Measurements from ENCODE around the gene CDC6.

The CDC6 gene

GRCh38 chr17:40347319-40348135, 59.8 kb downstream of the CDC6 start:
- in situ Hi-C loops (cut with MboI; ENCODE audit: low sequenced_read_pairs, unreplicated experiment): no loop called here
- no peak for DNase-seq (ENCODE audit: low spot score)
- no peak for TF ChIP-seq CTCF (IDR thresholded peaks at IDR 0.05; ENCODE audit: borderline replicate concordance, control extremely low read depth, extremely low read depth, insufficient read depth, missing control alignments)

- DNase-seq (ENCODE audit: low spot score): no peak
- in situ Hi-C loops (cut with MboI; ENCODE audit: low sequenced_read_pairs, unreplicated experiment): no loop called here
- TF ChIP-seq CTCF (IDR thresholded peaks at IDR 0.05; ENCODE audit: borderline replicate concordance, control extremely low read depth, extremely low read depth, insufficient read depth, missing control alignments): no peak
Observed at GRCh38 chr17:40348136-40348504, 60.4 kb downstream of the CDC6 start.

GRCh38 chr17:40348562-40349476, 61.1 kb downstream of the CDC6 start:
- no peak for DNase-seq (ENCODE audit: low spot score)
- in situ Hi-C loops (cut with MboI; ENCODE audit: low sequenced_read_pairs, unreplicated experiment): no loop called here
- TF ChIP-seq CTCF (IDR thresholded peaks at IDR 0.05; ENCODE audit: borderline replicate concordance, control extremely low read depth, extremely low read depth, insufficient read depth, missing control alignments): no peak

- no peak for DNase-seq (ENCODE audit: low spot score)
- in situ Hi-C loops (cut with MboI; ENCODE audit: low sequenced_read_pairs, unreplicated experiment): no loop called here
- no peak for TF ChIP-seq CTCF (IDR thresholded peaks at IDR 0.05; ENCODE audit: borderline replicate concordance, control extremely low read depth, extremely low read depth, insufficient read depth, missing control alignments)
Observed at GRCh38 chr17:40349477-40349894, 61.8 kb downstream of the CDC6 start.

GRCh38 chr17:40349895-40350688, 62.4 kb downstream of the CDC6 start:
- TF ChIP-seq CTCF (IDR thresholded peaks at IDR 0.05; ENCODE audit: borderline replicate concordance, control extremely low read depth, extremely low read depth, insufficient read depth, missing control alignments): no peak
- in situ Hi-C loops (cut with MboI; ENCODE audit: low sequenced_read_pairs, unreplicated experiment): loop anchor here (5.0 kb wide), 1 partner anchor 48 kb away; no protein-coding TSS in a partner anchor
- no peak for DNase-seq (ENCODE audit: low spot score)

All from GM13976 (cell line).